Activated T-helper 1 cell treated with anti-CD3 and anti-CD28 coated beads, Interleukin-12 subunit alpha, Interleukin-12 subunit beta, Interleukin-2, Interleukin-4 antibody, amounts not matched to agents 30 ng/mL and 10 ng/mL and 1 ng/mL, durations not matched to agents 14 hours and 24 hours and 36 hours (primary cell): ENCODE measurements around the gene SERPINB1. TPM values are rescaled to one million over a fixed set of nuclear protein-coding genes. Genes with fewer than 3 reads are reported as not detected.

Experiments
- DNase-seq: peaks from one replicate; pipeline ENCODE4 v3.0.0; 2021; ENCODE audit warnings: low spot score
- H3K27ac Mint-ChIP-seq: one replicate; pipeline ENCODE4 v1.8.0; 2021; ENCODE audit warnings: mild to moderate bottlenecking, mixed read lengths
- H3K27me3 Mint-ChIP-seq: one replicate; pipeline ENCODE4 v1.8.0; 2022; ENCODE audit warnings: mild to moderate bottlenecking, moderate library complexity, mixed read lengths; ENCODE audit not compliant: insufficient read depth
- H3K36me3 Mint-ChIP-seq: one replicate; pipeline ENCODE4 v1.8.0; 2021; ENCODE audit warnings: low read depth, mixed read lengths
- H3K4me1 Mint-ChIP-seq: one replicate; pipeline ENCODE4 v1.8.0; 2021; ENCODE audit warnings: low read depth, mixed read lengths
- H3K4me3 Mint-ChIP-seq: one replicate; pipeline ENCODE4 v1.8.0; 2021; ENCODE audit warnings: mild to moderate bottlenecking, moderate library complexity, mixed read lengths
- H3K9me3 Mint-ChIP-seq: one replicate; pipeline ENCODE4 v1.8.0; 2021; ENCODE audit warnings: mixed read lengths
- intact Hi-C: fragments of 100-400 bp; cut with micrococcal nuclease; formaldehyde crosslinking; loops from one replicate; pipeline ENCODE4 v1.15.1; 2024
- total RNA-seq: library from RNA; stranded (reverse); gene quantifications from 2 replicates; pipeline ENCODE4 v1.2.3, GENCODE V29; 2022

Gene SERPINB1
- total RNA-seq, 1 donor from 2014 or later = 80.1 TPM

DNA sequence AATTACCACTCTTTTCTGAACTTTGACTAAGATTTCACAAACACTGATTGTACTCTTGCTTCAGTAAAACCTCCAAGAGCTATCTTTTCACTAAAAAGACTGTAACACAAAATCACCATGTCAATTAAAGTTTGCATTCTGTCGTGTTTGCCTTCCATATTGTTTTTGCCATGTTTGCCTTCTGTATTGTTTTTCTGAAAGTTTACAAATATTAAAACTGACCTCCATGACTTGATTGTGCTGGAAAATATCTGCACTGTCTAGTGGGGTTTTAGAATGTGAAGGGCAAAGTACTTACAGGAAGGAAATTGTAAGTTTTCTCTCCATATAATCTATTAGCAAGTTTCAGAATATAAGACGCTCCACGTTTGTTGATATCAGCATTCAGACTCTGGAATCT, 3.4 kb downstream of the SERPINB1 start:
- Mint-ChIP-seq H3K4me3 (no peak overlapping the region), H3K27ac (no peak overlapping the region), H3K4me1 (peaks cover 65% of the 10 kb centered on the region), H3K36me3 (peaks cover 64% of the 10 kb centered on the region), H3K27me3 (no peaks in the 10 kb centered on the region), H3K9me3 (no peaks in the 10 kb centered on the region)
- intact Hi-C loops = no loop called here
- DNase-seq = no peak

GRCh38 chr6:2834262-2834661, 7.4 kb downstream of the SERPINB1 start:
- no peak for DNase-seq
- intact Hi-C loops = no loop called here
- H3K27me3 Mint-ChIP-seq = no peaks in the 10 kb centered on the region
- peaks cover 75% of the 10 kb centered on the region for H3K36me3 Mint-ChIP-seq
- H3K4me1 Mint-ChIP-seq = peaks cover 47% of the 10 kb centered on the region
- no peak overlapping the region for H3K27ac Mint-ChIP-seq
- H3K4me3 Mint-ChIP-seq = no peak overlapping the region
- H3K9me3 Mint-ChIP-seq = no peaks in the 10 kb centered on the region

DNA sequence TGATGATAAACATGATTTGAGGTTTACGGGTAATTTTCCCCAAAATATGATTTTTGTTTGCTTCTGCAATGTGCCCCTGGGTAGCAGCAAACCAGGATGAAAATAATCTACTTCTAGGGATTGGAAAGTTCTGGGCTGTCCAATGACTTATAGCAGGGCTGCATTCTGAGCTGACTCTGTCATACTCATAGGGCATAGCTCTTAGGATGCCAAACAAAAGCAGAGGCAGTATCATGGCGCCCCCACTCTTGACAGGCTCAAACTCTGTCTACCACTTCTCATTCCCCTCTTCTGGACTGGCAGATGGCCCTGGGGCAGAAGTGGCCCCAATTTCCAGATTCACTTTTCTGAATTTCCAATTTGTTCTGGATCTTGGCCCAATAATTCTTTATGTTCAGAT, 10.3 kb downstream of the SERPINB1 start:
- H3K36me3 Mint-ChIP-seq = peaks cover 57% of the 10 kb centered on the region
- H3K27ac Mint-ChIP-seq = no peak overlapping the region
- no peak overlapping the region for H3K4me3 Mint-ChIP-seq
- H3K27me3 Mint-ChIP-seq = no peaks in the 10 kb centered on the region
- no peak for DNase-seq
- no peaks in the 10 kb centered on the region for H3K9me3 Mint-ChIP-seq
- H3K4me1 Mint-ChIP-seq = peaks cover 39% of the 10 kb centered on the region
- intact Hi-C loops = no loop called here

DNA sequence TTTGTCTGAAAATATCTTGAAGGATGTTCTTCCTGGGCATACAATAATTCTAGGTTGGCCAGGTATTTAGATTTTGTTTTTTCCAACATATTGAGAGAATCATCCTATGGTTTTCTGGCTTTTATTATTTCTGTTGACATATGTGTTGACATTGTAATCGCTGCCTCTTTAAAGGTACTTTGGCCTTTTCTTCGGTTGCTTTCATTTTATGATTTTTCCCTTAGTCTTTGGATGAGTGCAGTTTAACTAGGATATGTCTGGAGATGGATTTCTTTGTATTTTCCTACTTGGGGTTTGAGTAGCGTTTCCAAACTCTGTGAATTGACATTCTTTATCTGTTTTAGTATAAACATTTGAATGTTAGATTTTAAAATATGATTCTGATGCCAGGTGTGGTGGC, 11.5 kb downstream of the SERPINB1 start:
- no peak overlapping the region for H3K4me3 Mint-ChIP-seq
- peak overlapping the region; percentile 16 for H3K27ac Mint-ChIP-seq
- peaks cover 27% of the 10 kb centered on the region for H3K4me1 Mint-ChIP-seq
- DNase-seq = no peak
- intact Hi-C loops = no loop called here
- H3K27me3 Mint-ChIP-seq = no peaks in the 10 kb centered on the region
- H3K36me3 Mint-ChIP-seq = peaks cover 49% of the 10 kb centered on the region
- H3K9me3 Mint-ChIP-seq = no peaks in the 10 kb centered on the region

GRCh38 chr6:2829253-2829652, 12.4 kb downstream of the SERPINB1 start:
- Mint-ChIP-seq H3K27me3 (no peaks in the 10 kb centered on the region), H3K4me3 (no peak overlapping the region), H3K4me1 (peaks cover 18% of the 10 kb centered on the region), H3K36me3 (peaks cover 41% of the 10 kb centered on the region), H3K27ac (no peak overlapping the region), H3K9me3 (no peaks in the 10 kb centered on the region)
- intact Hi-C loops = no loop called here
- DNase-seq = no peak

DNA sequence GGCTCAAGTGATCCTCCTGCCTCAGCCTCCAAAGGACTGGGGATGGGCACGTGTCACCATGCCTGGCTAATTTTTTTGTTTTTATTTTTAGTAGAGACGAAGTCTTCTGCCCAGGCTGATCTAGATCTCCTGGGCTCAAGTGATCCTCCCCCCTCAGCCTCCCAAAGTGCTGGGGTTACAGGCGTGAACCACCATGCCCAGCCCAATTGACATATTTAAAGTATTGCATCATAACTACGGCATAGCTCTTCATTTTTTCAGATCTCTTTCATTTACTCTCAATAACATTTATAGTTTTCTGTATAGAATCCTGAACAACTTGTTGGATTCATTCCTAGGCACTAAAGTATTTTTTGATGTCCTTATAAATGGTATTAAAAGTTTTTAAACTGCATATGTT, 13.0 kb downstream of the SERPINB1 start:
- peaks cover 37% of the 10 kb centered on the region for H3K36me3 Mint-ChIP-seq
- no peaks in the 10 kb centered on the region for H3K27me3 Mint-ChIP-seq
- intact Hi-C loops = no loop called here
- no peak for DNase-seq
- no peak overlapping the region for H3K27ac Mint-ChIP-seq
- H3K4me1 Mint-ChIP-seq = peaks cover 13% of the 10 kb centered on the region
- no peaks in the 10 kb centered on the region for H3K9me3 Mint-ChIP-seq
- H3K4me3 Mint-ChIP-seq = no peak overlapping the region

DNA sequence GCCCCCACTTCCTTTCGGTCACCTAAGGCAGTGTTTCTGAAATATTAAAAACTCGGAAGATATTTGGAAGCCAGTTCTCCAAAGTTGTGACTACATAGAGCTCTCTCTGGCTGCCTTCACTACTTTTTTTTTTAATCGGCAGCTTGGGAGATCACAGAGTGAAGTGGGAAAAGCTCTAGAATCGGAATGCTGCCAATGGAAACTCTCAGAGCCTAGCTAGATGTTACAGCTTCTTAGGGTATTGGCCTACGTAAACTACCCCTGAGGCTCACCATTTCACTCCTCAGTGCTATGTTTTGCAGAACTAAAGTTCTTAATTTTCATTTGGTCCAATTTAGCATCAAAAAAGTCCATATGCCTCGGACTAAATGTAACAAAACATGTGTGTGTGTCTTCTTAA, 14.5 kb downstream of the SERPINB1 start:
- intact Hi-C loops = no loop called here

DNA sequence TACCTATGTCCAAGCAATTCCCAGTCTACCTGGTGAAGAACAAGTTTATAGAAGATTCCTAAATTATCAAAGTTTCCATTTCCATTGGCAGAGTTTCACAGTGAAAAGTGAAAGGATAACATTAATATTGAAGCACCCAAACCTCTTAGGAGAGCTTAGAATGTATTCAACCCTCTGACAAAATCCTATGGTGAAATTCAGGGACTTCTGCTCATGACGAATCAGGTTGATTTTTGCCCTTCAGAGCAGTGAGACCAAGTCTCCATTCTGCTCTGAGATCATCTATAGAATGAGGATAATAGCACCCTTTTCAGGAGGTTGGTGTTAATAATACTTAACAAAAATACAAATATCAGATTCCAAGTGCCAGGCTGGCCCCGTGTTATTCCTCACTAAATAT, 15.5 kb downstream of the SERPINB1 start:
- no peak for DNase-seq
- intact Hi-C loops = no loop called here
- peaks cover 8% of the 10 kb centered on the region for H3K9me3 Mint-ChIP-seq

More for the DNA sequence above, 14.5 kb downstream of the SERPINB1 start:
- Mint-ChIP-seq H3K4me1 (peaks cover 16% of the 10 kb centered on the region), H3K36me3 (peaks cover 30% of the 10 kb centered on the region), H3K9me3 (peaks cover 5% of the 10 kb centered on the region), H3K27ac (no peak overlapping the region), H3K4me3 (no peak overlapping the region), H3K27me3 (no peaks in the 10 kb centered on the region)
- no peak for DNase-seq

GRCh38 chr6:2823104-2823850, 18.4 kb downstream of the SERPINB1 start:
- Mint-ChIP-seq H3K27me3 (no peaks in the 10 kb centered on the region), H3K36me3 (peaks cover 14% of the 10 kb centered on the region), H3K27ac (no peak overlapping the region), H3K4me3 (no peak overlapping the region), H3K4me1 (peaks cover 37% of the 10 kb centered on the region), H3K9me3 (peaks cover 8% of the 10 kb centered on the region)
- intact Hi-C loops = no loop called here
- DNase-seq = no peak

More for the DNA sequence above, 15.5 kb downstream of the SERPINB1 start:
- H3K27ac Mint-ChIP-seq = no peak overlapping the region
- H3K27me3 Mint-ChIP-seq = no peaks in the 10 kb centered on the region
- peaks cover 24% of the 10 kb centered on the region for H3K4me1 Mint-ChIP-seq
- H3K4me3 Mint-ChIP-seq = no peak overlapping the region
- peaks cover 26% of the 10 kb centered on the region for H3K36me3 Mint-ChIP-seq

DNA sequence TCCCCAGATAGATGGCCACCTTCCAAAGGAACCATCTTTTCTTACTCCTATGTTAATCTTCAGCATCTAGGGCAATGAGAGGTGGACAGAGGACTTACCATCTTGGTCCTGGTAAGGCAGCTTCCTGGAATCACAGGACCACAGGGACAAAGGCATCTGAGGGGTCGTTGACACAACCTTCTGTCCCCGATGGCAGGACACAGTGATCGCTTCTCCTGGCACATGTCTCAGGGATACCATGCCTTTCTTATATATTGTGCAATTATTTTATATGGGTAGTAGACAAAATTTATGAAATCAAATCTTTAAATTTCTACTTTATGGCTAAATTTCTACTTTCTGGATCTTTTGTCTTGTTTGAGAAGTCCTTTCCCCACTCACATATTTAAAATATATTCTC, 20.1 kb downstream of the SERPINB1 start:
- peaks cover 48% of the 10 kb centered on the region for H3K4me1 Mint-ChIP-seq
- peaks cover 20% of the 10 kb centered on the region for H3K36me3 Mint-ChIP-seq
- H3K4me3 Mint-ChIP-seq = no peak overlapping the region
- no peaks in the 10 kb centered on the region for H3K27me3 Mint-ChIP-seq
- no peak for DNase-seq
- no peak overlapping the region for H3K27ac Mint-ChIP-seq
- intact Hi-C loops = loop anchor here (2.0 kb wide), 1 partner anchor 23 kb away; no protein-coding TSS in a partner anchor
- H3K9me3 Mint-ChIP-seq = peaks cover 20% of the 10 kb centered on the region

GRCh38 chr6:2820415-2820814, 21.2 kb downstream of the SERPINB1 start:
- H3K4me3 Mint-ChIP-seq = peak overlapping the region; percentile 20
- H3K4me1 Mint-ChIP-seq = peaks cover 48% of the 10 kb centered on the region
- peaks cover 21% of the 10 kb centered on the region for H3K36me3 Mint-ChIP-seq
- H3K27ac Mint-ChIP-seq = peak overlapping the region; percentile 71
- intact Hi-C loops = loop anchor here (2.0 kb wide), 1 partner anchor 22 kb away; no protein-coding TSS in a partner anchor
- peaks cover 32% of the 10 kb centered on the region for H3K9me3 Mint-ChIP-seq
- no peak for DNase-seq
- H3K27me3 Mint-ChIP-seq = no peaks in the 10 kb centered on the region

DNA sequence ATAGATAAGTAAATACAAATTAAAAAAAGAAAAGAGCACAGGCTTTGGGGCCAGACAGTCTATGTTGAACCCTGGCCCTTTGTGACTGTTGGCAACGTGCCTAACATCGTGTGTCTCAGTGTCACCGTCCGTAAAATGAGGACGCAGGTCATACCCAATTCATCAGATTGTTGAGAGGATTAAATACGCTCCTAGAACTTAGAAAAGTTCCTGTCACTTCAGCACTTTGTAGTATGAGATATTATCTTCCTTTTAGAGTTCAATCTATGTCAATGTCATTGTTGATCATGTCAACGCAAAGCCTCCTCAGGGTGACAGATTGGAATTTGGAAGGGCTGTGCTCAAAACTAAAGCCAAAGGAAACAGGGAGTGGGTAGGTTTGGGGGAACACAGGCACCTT, 21.7 kb downstream of the SERPINB1 start:
- Mint-ChIP-seq H3K36me3 (peaks cover 21% of the 10 kb centered on the region), H3K27ac (peak overlapping the region; percentile 71), H3K9me3 (peaks cover 36% of the 10 kb centered on the region), H3K4me1 (peaks cover 48% of the 10 kb centered on the region), H3K27me3 (no peaks in the 10 kb centered on the region), H3K4me3 (peak overlapping the region; percentile 20)
- no peak for DNase-seq
- intact Hi-C loops = loop anchor here (2.0 kb wide), 1 partner anchor 21 kb away; no protein-coding TSS in a partner anchor

DNA sequence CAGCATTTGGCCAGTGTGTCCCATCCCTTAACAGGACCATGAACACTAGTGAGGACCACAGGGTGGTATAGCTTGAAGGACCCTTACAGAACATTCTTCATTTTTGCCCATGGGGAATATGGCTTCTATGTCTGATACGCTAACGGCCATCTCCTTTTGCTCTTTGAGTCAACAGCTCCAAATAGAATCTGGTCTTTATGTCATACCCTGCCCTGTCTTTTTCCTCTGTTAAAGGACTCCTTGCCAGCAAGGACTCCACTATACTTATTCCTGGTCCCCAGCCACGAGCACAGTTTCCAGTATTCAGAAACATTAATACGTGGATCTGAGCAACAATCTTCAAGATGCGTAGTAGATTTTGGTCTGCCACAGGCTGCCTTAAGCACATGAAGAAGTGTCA, 22.5 kb downstream of the SERPINB1 start:
- peaks cover 48% of the 10 kb centered on the region for H3K4me1 Mint-ChIP-seq
- no peak for DNase-seq
- no peaks in the 10 kb centered on the region for H3K27me3 Mint-ChIP-seq
- H3K9me3 Mint-ChIP-seq = peaks cover 37% of the 10 kb centered on the region
- peaks cover 19% of the 10 kb centered on the region for H3K36me3 Mint-ChIP-seq
- H3K4me3 Mint-ChIP-seq = no peak overlapping the region
- H3K27ac Mint-ChIP-seq = no peak overlapping the region
- intact Hi-C loops = no loop called here
